ENCODE measurements around the gene CFAP92.

CFAP92 gene

DNA sequence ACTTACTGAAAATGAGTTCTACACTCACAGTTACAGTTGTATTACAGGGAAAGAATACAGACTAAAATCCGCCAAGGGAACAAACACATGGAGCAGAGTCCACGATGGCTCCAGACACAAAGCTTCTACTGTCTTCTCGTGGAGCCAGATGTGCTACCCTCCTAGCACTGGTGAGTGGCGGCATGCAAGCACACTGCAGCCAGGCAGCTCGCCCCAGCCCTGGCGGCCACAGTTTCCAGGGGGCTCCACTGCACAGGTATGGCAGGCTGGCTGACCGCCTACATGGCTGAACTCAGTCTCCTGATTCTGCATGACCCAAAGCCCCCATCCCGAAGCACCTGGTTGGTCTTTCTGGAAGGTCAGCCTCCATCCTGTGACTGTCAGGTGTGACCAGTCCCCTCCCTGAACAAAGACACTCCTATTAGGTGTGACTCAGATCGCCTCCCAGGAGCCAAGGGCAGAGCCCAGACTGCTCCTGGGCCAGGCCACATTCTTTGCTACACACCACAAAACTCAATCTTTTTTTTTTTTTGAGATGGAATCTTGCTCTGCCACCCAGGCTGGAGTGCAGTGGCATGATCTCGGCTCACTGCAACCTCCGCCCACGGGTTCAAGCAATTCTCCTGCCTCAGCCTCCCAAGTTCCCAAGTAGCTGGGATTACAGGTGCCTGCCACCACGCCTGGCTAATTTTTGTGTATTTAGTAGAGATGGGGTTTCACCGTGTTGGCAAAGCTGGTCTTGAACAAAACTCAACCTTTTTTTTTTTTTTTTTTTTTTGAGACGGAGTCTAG lies 51.5 kb downstream of the CFAP92 start:
- DNase-seq (ENCODE audit: low read depth, low spot score): no peak
- Histone ChIP-seq H3K9ac (ENCODE audit: insufficient read length, low read depth) (no peak overlapping the region), H3K4me1 (ENCODE audit: insufficient read depth, insufficient read length) (no peaks in the 10 kb centered on the region), H3K27me3 (ENCODE audit: insufficient read depth, insufficient read length) (no peaks in the 10 kb centered on the region), H3K9me3 (ENCODE audit: insufficient read depth, low read length) (no peaks in the 10 kb centered on the region), H3K36me3 (ENCODE audit: insufficient read depth, insufficient read length, low read length) (no peaks in the 10 kb centered on the region), H3K4me3 (ENCODE audit: insufficient read length, low read depth) (no peak overlapping the region)
- no peak for TF ChIP-seq YY1 (IDR thresholded peaks at IDR 0.05; ENCODE audit: insufficient read depth, insufficient read length)
- no peak for TF ChIP-seq SUZ12 (IDR thresholded peaks at IDR 0.05; ENCODE audit: extremely low read depth, insufficient read depth, insufficient read length)
- TF ChIP-seq ZNF274 (IDR thresholded peaks at IDR 0.05; ENCODE audit: low read depth, low read length): no peak

DNA sequence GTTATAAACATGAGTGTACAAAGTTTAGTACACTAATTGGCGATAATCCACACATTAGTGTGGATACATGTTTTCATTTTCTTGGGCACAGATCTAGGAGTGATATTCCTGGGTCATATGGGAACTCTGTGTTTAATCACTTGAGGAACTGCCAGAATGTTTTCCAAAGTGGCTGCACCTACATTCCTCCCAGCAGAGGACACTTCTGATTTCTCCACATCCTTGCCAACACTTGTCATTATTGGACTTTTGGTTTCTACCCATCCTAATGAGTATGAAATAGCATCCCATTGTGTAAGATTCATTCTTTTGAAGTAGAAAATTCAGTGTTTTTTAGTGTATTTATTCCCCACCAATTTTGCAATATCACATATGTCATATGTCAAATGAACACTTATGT lies 53.6 kb downstream of the CFAP92 start:
- TF ChIP-seq YY1 (IDR thresholded peaks at IDR 0.05; ENCODE audit: insufficient read depth, insufficient read length) (no peak), SUZ12 (IDR thresholded peaks at IDR 0.05; ENCODE audit: extremely low read depth, insufficient read depth, insufficient read length) (no peak), ZNF274 (IDR thresholded peaks at IDR 0.05; ENCODE audit: low read depth, low read length) (no peak)
- H3K9me3 ChIP-seq (ENCODE audit: insufficient read depth, low read length): no peaks in the 10 kb centered on the region

DNA sequence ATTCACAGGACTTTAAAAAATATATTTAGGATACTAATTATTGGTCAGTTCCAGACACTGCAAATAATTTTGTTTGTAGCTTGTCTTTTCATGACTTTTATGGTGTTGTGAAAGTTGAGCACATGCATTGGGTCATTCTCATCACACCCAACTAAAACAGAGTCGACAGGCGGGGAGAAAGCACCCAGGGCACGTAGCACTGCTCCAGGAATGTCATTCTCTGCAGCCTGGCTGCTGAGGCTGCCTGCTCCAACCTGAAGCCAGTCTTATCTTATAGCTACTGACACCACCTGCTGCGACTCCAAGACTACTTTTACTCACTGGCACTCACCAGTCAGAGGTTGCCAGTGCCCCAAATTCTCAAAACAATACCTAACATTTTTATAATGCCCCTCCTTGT lies 57.5 kb downstream of the CFAP92 start:
- TF ChIP-seq SUZ12 (IDR thresholded peaks at IDR 0.05; ENCODE audit: extremely low read depth, insufficient read depth, insufficient read length) (no peak), YY1 (IDR thresholded peaks at IDR 0.05; ENCODE audit: insufficient read depth, insufficient read length) (no peak), ZNF274 (IDR thresholded peaks at IDR 0.05; ENCODE audit: low read depth, low read length) (no peak)
- Histone ChIP-seq H3K9me3 (ENCODE audit: insufficient read depth, low read length) (no peaks in the 10 kb centered on the region), H3K27me3 (ENCODE audit: insufficient read depth, insufficient read length) (no peaks in the 10 kb centered on the region), H3K36me3 (ENCODE audit: insufficient read depth, insufficient read length, low read length) (no peaks in the 10 kb centered on the region), H3K4me1 (ENCODE audit: insufficient read depth, insufficient read length) (peaks cover 4% of the 10 kb centered on the region), H3K9ac (ENCODE audit: insufficient read length, low read depth) (no peak overlapping the region), H3K4me3 (ENCODE audit: insufficient read length, low read depth) (no peak overlapping the region)
- no peak for DNase-seq (ENCODE audit: low read depth, low spot score)

More for the DNA sequence above, 53.6 kb downstream of the CFAP92 start:
- Histone ChIP-seq H3K27me3 (ENCODE audit: insufficient read depth, insufficient read length) (no peaks in the 10 kb centered on the region), H3K4me3 (ENCODE audit: insufficient read length, low read depth) (no peak overlapping the region), H3K36me3 (ENCODE audit: insufficient read depth, insufficient read length, low read length) (no peaks in the 10 kb centered on the region), H3K4me1 (ENCODE audit: insufficient read depth, insufficient read length) (no peaks in the 10 kb centered on the region), H3K9ac (ENCODE audit: insufficient read length, low read depth) (no peak overlapping the region)
- no peak for DNase-seq (ENCODE audit: low read depth, low spot score)

DNA sequence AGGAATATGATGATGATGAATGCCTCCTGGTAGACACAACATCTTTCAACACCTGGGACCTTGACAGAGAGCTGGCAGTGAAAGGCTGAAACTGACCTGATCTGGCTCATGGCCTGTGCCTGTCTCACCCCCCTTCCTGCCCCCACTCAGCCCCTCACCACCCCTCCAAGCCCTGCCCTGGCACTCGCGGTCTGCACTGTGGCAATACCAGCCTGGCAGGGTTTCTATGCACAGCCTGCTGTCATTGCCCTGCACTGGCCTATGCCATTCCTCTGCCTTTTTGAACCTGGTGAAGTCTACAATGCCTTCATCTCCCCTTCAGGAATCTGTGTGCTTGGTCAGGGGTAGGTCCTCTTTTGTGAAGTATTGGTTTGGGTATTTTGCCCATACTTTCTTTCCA lies 58.0 kb downstream of the CFAP92 start:
- Histone ChIP-seq H3K27me3 (ENCODE audit: insufficient read depth, insufficient read length) (no peaks in the 10 kb centered on the region), H3K9me3 (ENCODE audit: insufficient read depth, low read length) (no peaks in the 10 kb centered on the region), H3K36me3 (ENCODE audit: insufficient read depth, insufficient read length, low read length) (no peaks in the 10 kb centered on the region), H3K4me3 (ENCODE audit: insufficient read length, low read depth) (no peak overlapping the region), H3K9ac (ENCODE audit: insufficient read length, low read depth) (no peak overlapping the region), H3K4me1 (ENCODE audit: insufficient read depth, insufficient read length) (peaks cover 4% of the 10 kb centered on the region)
- DNase-seq (ENCODE audit: low read depth, low spot score): no peak
- no peak for TF ChIP-seq ZNF274 (IDR thresholded peaks at IDR 0.05; ENCODE audit: low read depth, low read length)

DNA sequence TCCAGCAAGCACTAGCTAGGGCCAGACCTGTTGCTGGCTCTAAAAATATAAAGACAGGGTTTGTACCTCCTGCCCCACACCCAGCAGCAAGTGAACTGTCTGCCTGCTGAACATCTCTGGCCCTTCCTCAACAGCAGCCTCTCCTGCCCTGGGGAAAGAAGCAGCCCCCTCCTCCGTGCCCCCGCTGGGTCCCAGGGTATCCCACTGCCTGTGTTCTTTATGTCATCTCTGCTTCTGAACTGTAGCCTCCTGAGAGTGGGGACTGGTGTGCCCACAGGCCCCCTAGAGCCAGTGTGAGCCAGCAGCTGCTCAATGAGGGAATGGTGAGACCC lies 60.0 kb downstream of the CFAP92 start:
- TF ChIP-seq SUZ12 (IDR thresholded peaks at IDR 0.05; ENCODE audit: extremely low read depth, insufficient read depth, insufficient read length): no peak
- no peak for TF ChIP-seq ZNF274 (IDR thresholded peaks at IDR 0.05; ENCODE audit: low read depth, low read length)
- TF ChIP-seq YY1 (IDR thresholded peaks at IDR 0.05; ENCODE audit: insufficient read depth, insufficient read length): no peak
- DNase-seq (ENCODE audit: low read depth, low spot score): no peak
- Histone ChIP-seq H3K9me3 (ENCODE audit: insufficient read depth, low read length) (peaks cover 9% of the 10 kb centered on the region), H3K27me3 (ENCODE audit: insufficient read depth, insufficient read length) (no peaks in the 10 kb centered on the region), H3K4me1 (ENCODE audit: insufficient read depth, insufficient read length) (peaks cover 4% of the 10 kb centered on the region), H3K9ac (ENCODE audit: insufficient read length, low read depth) (no peak overlapping the region), H3K4me3 (ENCODE audit: insufficient read length, low read depth) (no peak overlapping the region), H3K36me3 (ENCODE audit: insufficient read depth, insufficient read length, low read length) (no peaks in the 10 kb centered on the region)

DNA sequence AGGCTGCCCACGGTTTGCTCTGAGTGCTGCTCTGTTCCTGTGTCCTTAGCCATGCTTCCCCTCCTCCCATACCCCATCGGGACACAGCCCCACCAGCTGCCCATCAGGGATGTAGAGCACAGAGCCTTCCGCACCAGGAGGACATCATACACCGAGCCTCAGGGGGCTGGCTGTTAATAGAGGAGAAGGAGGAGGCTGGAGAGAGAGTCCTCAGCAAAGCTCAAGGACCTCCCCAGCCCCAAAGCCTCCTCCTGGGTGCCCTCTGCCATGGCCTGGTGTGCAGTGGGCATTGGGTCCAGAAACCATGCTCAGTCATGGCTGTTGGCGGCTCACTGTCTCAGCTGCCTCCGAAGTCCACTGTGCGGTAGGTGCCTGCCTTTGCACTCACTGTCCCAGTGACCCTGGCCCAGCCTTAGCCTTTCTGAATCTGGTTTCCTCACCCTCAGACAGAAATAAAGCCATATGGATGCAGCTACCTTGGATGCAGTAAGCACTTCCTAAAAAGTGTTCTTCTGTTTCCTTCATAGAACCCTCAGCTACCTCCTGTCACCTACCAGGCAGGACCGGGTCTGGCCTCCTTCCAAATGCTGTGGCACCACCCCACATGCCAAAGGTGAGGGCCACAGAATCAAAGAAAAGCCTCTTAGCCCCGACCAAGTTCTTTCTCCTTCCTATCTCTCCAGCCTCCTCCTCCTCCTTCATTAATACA lies 60.5 kb downstream of the CFAP92 start:
- TF ChIP-seq YY1 (IDR thresholded peaks at IDR 0.05; ENCODE audit: insufficient read depth, insufficient read length) (no peak), SUZ12 (IDR thresholded peaks at IDR 0.05; ENCODE audit: extremely low read depth, insufficient read depth, insufficient read length) (no peak), ZNF274 (IDR thresholded peaks at IDR 0.05; ENCODE audit: low read depth, low read length) (no peak)
- Histone ChIP-seq H3K36me3 (ENCODE audit: insufficient read depth, insufficient read length, low read length) (no peaks in the 10 kb centered on the region), H3K9me3 (ENCODE audit: insufficient read depth, low read length) (peaks cover 14% of the 10 kb centered on the region), H3K9ac (ENCODE audit: insufficient read length, low read depth) (no peak overlapping the region), H3K27me3 (ENCODE audit: insufficient read depth, insufficient read length) (no peaks in the 10 kb centered on the region), H3K4me1 (ENCODE audit: insufficient read depth, insufficient read length) (peaks cover 4% of the 10 kb centered on the region), H3K4me3 (ENCODE audit: insufficient read length, low read depth) (no peak overlapping the region)
- DNase-seq (ENCODE audit: low read depth, low spot score): no peak

DNA sequence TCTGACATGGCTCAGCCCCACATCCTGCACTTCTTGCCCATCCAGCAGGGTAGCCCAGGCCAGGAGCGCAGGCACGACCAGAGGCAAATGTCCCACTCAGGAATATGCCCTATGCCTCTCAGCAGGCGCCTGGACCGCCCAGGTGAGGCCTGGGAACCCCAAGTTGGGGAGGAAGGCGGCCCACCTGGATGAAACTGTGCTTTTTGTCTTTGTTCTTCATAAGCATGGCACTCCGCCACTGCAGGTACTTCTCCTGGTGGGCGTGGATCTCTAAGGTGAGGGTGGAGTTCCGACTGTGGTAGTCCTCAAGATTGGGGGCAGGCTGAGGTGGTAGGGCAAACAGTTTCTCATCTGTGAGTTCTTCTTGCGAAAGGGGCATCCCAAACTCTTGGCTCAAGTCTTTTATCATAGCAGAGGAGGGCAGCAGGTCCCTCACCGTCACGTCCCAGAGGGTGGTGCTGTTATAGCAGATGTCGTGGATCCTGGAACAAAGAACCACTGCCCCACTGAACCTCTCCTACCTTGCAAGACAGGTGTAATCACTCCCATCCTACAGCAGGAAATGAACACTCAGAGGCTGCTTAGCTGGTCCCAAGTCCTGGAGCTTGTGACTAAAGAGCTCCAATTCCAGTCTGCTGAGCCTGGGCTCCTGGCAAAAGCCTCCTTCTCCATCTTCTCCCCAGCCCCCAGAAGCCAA lies 61.2 kb downstream of the CFAP92 start:
- no peak for TF ChIP-seq YY1 (IDR thresholded peaks at IDR 0.05; ENCODE audit: insufficient read depth, insufficient read length)
- no peak for TF ChIP-seq ZNF274 (IDR thresholded peaks at IDR 0.05; ENCODE audit: low read depth, low read length)
- no peak for TF ChIP-seq SUZ12 (IDR thresholded peaks at IDR 0.05; ENCODE audit: extremely low read depth, insufficient read depth, insufficient read length)

More for the DNA sequence above, 61.2 kb downstream of the CFAP92 start:
- Histone ChIP-seq H3K4me3 (ENCODE audit: insufficient read length, low read depth) (no peak overlapping the region), H3K4me1 (ENCODE audit: insufficient read depth, insufficient read length) (peaks cover 4% of the 10 kb centered on the region), H3K27me3 (ENCODE audit: insufficient read depth, insufficient read length) (no peaks in the 10 kb centered on the region), H3K9ac (ENCODE audit: insufficient read length, low read depth) (no peak overlapping the region), H3K9me3 (ENCODE audit: insufficient read depth, low read length) (peaks cover 15% of the 10 kb centered on the region), H3K36me3 (ENCODE audit: insufficient read depth, insufficient read length, low read length) (no peaks in the 10 kb centered on the region)
- DNase-seq (ENCODE audit: low read depth, low spot score): no peak
